Endothelial cell of umbilical vein (primary cell): ENCODE measurements around the gene TRAPPC14. TPM values are rescaled to one million over a fixed set of nuclear protein-coding genes. Genes with fewer than 3 reads are reported as not detected.
A peak's percentile ranks its signal among the peaks of the same experiment; 100 is the strongest.

Source experiments
- BruUV-seq: library from RNA; stranded (reverse); fragments of 400-500 nt; replicated peaks from 2 replicates; lab custom pipeline; 2021; lab: Mats Ljungman, UMichigan
- CTCF ChIA-PET: fragments of 300-600, 350-600 bp; sonication (Branson Sonifier 250); formaldehyde crosslinking; loops from one replicate; lab custom pipeline; 2021; ENCODE audit warnings: antibody characterized with exemption, inconsistent platforms; lab: Charles Lee
- POLR2A ChIA-PET: fragments of 300-600, 350-600 bp; sonication (Branson Sonifier 250); formaldehyde crosslinking; loops from one replicate; lab custom pipeline; 2021; ENCODE audit warnings: antibody characterized with exemption, inconsistent platforms; lab: Charles Lee
- DNase-seq: peaks from one replicate; pipeline ENCODE4 v3.0.0-alpha.2; 2011; ENCODE audit warnings: low read depth, low spot score
- FAIRE-seq: peaks from 2 replicates; lab custom pipeline; 2011; peaks lifted over from hg19 to GRCh38; lab: Jason Lieb, UNC
- H2AFZ ChIP-seq: 2 replicates; pipeline ENCODE4 v1.6.0; 2012; ENCODE audit warnings: low read depth, low read length, control low read depth, inconsistent platforms
- H3K27ac ChIP-seq: 2 replicates; pipeline ENCODE4 v1.5.1; 2011; ENCODE audit warnings: low read depth, mild to moderate bottlenecking, control low read depth, low read length, moderate library complexity; ENCODE audit not compliant: insufficient read depth
- H3K27me3 ChIP-seq, 2 experiments: 2 replicates each; pipeline versions ENCODE4 v1.6.0 to v1.6.1; 2011; ENCODE audit warnings: low read length in 2 of 2, mixed read lengths in 1 of 2; ENCODE audit not compliant: control insufficient read depth in 2 of 2, insufficient read depth in 2 of 2
- H3K36me3 ChIP-seq, 2 experiments: 2 replicates in 1 of 2; 3 replicates in 1 of 2; pipeline ENCODE4 v1.5.1; 2011; ENCODE audit warnings: low read length in 2 of 2, mild to moderate bottlenecking in 1 of 2, moderate library complexity in 1 of 2; ENCODE audit not compliant: control insufficient read depth in 2 of 2, insufficient read depth in 2 of 2; ENCODE audit errors: extremely low read depth in 1 of 2
- H3K4me1 ChIP-seq: 3 replicates; pipeline ENCODE4 v1.5.1; 2011; ENCODE audit warnings: mild to moderate bottlenecking, low read length; ENCODE audit not compliant: control insufficient read depth, insufficient read depth; ENCODE audit errors: extremely low read depth
- H3K4me2 ChIP-seq: 2 replicates; pipeline ENCODE4 v1.6.1; 2011; ENCODE audit warnings: low read length, control low read depth, mixed read lengths; ENCODE audit not compliant: insufficient read depth
- H3K4me3 ChIP-seq, 3 experiments: fragments of 200-600 bp in 1 of 3; sonication (generic), shearing (Covaris generic) in 1 of 3; replicated peaks in 1 of 3; 2 replicates each; pipeline ENCODE4 v1.5.1; 2011 to 2016; ENCODE audit warnings: control low read depth in 3 of 3, low read length in 3 of 3, mild to moderate bottlenecking in 2 of 3, inconsistent platforms in 1 of 3, low read depth in 1 of 3, moderate library complexity in 1 of 3; ENCODE audit not compliant: insufficient read depth in 1 of 3
- H3K79me2 ChIP-seq: 2 replicates; pipeline ENCODE4 v1.6.0; 2012; ENCODE audit warnings: low read length, inconsistent platforms; ENCODE audit not compliant: control insufficient read depth, insufficient read depth
- H3K9ac ChIP-seq: replicated peaks from 2 replicates; pipeline ENCODE3; 2011; ENCODE audit warnings: low read length, control low read depth; ENCODE audit not compliant: insufficient read depth; ENCODE audit errors: extremely low read depth
- H3K9me1 ChIP-seq: replicated peaks from 3 replicates; pipeline ENCODE4 v1.6.0; 2011; ENCODE audit warnings: mild to moderate bottlenecking, low read length; ENCODE audit not compliant: control insufficient read depth, insufficient read depth; ENCODE audit errors: extremely low read depth
- H3K9me3 ChIP-seq: replicated peaks from 2 replicates; pipeline ENCODE4 v1.5.1; 2012; ENCODE audit warnings: low read length, inconsistent platforms; ENCODE audit not compliant: control insufficient read depth, insufficient read depth
- H4K20me1 ChIP-seq: replicated peaks from 2 replicates; pipeline ENCODE3; 2011; ENCODE audit warnings: mild to moderate bottlenecking, low read length; ENCODE audit not compliant: control insufficient read depth, insufficient read depth; ENCODE audit errors: extremely low read depth
- EZH2 ChIP-seq: IDR thresholded peaks from 2 replicates; pipeline ENCODE4 v1.6.1; 2012; ENCODE audit warnings: borderline replicate concordance, low read depth, mild to moderate bottlenecking, moderate library complexity, low read length, inconsistent platforms; ENCODE audit not compliant: severe bottlenecking
- FOS ChIP-seq: IDR thresholded peaks from 2 replicates; pipeline ENCODE4 v1.6.1; 2011; ENCODE audit warnings: mild to moderate bottlenecking, low read length, moderate library complexity, borderline replicate concordance; ENCODE audit not compliant: insufficient read depth
- GATA2 ChIP-seq: IDR thresholded peaks from 2 replicates; pipeline ENCODE4 v1.7.0; 2011; ENCODE audit warnings: low read depth, mild to moderate bottlenecking, moderate library complexity, mixed read lengths, low read length; ENCODE audit not compliant: insufficient read length, insufficient read depth
- JUN ChIP-seq: IDR thresholded peaks from 2 replicates; pipeline ENCODE4 v1.6.1; 2011; ENCODE audit warnings: borderline replicate concordance, low read depth; ENCODE audit not compliant: insufficient read length, insufficient read depth
- MYC ChIP-seq: IDR thresholded peaks from one replicate; pipeline ENCODE4 v1.6.1; 2011; ENCODE audit warnings: mild to moderate bottlenecking, low read depth, low read length
- POLR2A ChIP-seq: IDR thresholded peaks from 2 replicates; pipeline ENCODE4 v1.6.1; 2012; ENCODE audit warnings: low read depth, mild to moderate bottlenecking, control low read depth, low read length
- dilution Hi-C: fragments of 300-500 bp; cut with MboI; formaldehyde crosslinking; loops from one replicate; pipeline ENCODE4 v1.15.0; 2019; ENCODE audit warnings: low sequenced_read_pairs; ENCODE audit not compliant: extremely low pct_ligation_motif_present
- intact Hi-C: fragments of 100-400 bp; cut with micrococcal nuclease; formaldehyde crosslinking; loops from one replicate; pipeline ENCODE4 v1.10.0; 2022
- polyA plus RNA-seq, 4 experiments: library from polyadenylated mRNA; depleted of rRNA in 3 of 4; stranded (reverse) in 3 of 4; unstranded in 1 of 4; fragments of >200 nt; gene quantifications; 2 replicates each; pipeline versions ENCODE4 v1.2.1 to v1.2.3, GENCODE V29; 2011 to 2012; ENCODE audit warnings: missing spikeins in 1 of 4
- total RNA-seq: library from RNA; stranded (reverse); gene quantifications from 2 replicates; pipeline ENCODE4 v1.2.3, GENCODE V29; 2021
- TF ChIP-seq, protein P1 (sequence below): IDR thresholded peaks from 2 replicates; pipeline ENCODE4 v1.6.1; 2011; ENCODE audit not compliant: insufficient read depth, insufficient read length
- TF ChIP-seq, protein P2 (sequence below), 2 donors: IDR thresholded peaks; 1 replicate in 1 of 2; 2 replicates in 1 of 2; pipeline ENCODE4 v1.5.1; 2011; ENCODE audit warnings: low read length in 2 of 2, mild to moderate bottlenecking in 2 of 2, moderate library complexity in 2 of 2, control low read depth in 1 of 2, inconsistent platforms in 1 of 2, low read depth in 1 of 2; ENCODE audit not compliant: insufficient read depth in 1 of 2; ENCODE audit errors: extremely low read depth in 1 of 2

TRAPPC14 gene
- total and polyA plus RNA-seq, 2 donors (not counting 3 experiments of a cell fraction or from before 2014, with no cell fraction given) = 13.3 to 23.0 TPM

DNA sequence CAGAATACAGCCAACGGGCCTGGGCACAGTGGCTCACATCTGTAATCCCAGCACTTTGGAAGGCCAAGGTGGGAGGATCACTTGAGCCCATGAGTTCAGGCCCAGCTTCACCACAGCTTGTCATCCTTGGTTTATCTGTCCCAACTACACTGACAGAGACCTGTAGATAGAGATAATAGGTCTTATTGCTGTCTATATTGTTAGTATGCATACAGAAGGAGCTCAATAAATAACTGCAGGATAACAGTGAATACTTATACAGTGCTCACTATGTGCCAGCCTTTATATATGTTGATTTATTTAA is 37.8 kb downstream of the TRAPPC14 start:
- Histone ChIP-seq H4K20me1 (no peaks in the 10 kb centered on the region), H3K9me1 (no peaks in the 10 kb centered on the region), H3K4me3 (no peak overlapping the region), H3K4me1 (peaks cover 11% of the 10 kb centered on the region), H3K36me3 (peaks cover 0 to 2% of the 10 kb centered on the region in 2 experiments), H3K9me3 (no peaks in the 10 kb centered on the region), H3K4me2 (peak overlapping the region; percentile 67), H3K9ac (no peak overlapping the region), H3K27ac (no peak overlapping the region), H3K27me3 (no peaks in the 10 kb centered on the region), H3K79me2 (peaks cover 10% of the 10 kb centered on the region), H2AFZ (no peak overlapping the region)
- BruUV-seq = no TSS peak
- TF ChIP-seq GATA2 (no peak), JUN (no peak), POLR2A (no peak), MYC (no peak), FOS (no peak), EZH2 (no peak)
- TF ChIP-seq, protein P1, sequence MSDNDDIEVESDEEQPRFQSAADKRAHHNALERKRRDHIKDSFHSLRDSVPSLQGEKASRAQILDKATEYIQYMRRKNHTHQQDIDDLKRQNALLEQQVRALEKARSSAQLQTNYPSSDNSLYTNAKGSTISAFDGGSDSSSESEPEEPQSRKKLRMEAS = no peak
- TF ChIP-seq, protein P2, sequence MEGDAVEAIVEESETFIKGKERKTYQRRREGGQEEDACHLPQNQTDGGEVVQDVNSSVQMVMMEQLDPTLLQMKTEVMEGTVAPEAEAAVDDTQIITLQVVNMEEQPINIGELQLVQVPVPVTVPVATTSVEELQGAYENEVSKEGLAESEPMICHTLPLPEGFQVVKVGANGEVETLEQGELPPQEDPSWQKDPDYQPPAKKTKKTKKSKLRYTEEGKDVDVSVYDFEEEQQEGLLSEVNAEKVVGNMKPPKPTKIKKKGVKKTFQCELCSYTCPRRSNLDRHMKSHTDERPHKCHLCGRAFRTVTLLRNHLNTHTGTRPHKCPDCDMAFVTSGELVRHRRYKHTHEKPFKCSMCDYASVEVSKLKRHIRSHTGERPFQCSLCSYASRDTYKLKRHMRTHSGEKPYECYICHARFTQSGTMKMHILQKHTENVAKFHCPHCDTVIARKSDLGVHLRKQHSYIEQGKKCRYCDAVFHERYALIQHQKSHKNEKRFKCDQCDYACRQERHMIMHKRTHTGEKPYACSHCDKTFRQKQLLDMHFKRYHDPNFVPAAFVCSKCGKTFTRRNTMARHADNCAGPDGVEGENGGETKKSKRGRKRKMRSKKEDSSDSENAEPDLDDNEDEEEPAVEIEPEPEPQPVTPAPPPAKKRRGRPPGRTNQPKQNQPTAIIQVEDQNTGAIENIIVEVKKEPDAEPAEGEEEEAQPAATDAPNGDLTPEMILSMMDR (IDR thresholded peaks at IDR 0.05; ENCODE audit: extremely low read depth in 1 of 2, insufficient read depth in 1 of 2, low read depth in 1 of 2, low read length in 2 of 2) = no peak
- dilution Hi-C loops (no loop called here), intact Hi-C loops (loop anchor here (1.0 kb wide), 1 partner anchor 14 kb away; no protein-coding TSS in a partner anchor)
- FAIRE-seq = no peak
- DNase-seq = no peak
- CTCF ChIA-PET = interaction anchor here (1.0 to 1.6 kb wide), 3 partner anchors 10 to 127 kb away, joined by 3 to 4 read pairs (median 3); partner anchors contain the start of genes AP4M1 and MCM7
- POLR2A ChIA-PET = no interaction called here
